ENCODE results near the gene ZC3H4. TPM values are rescaled to one million over a fixed set of nuclear protein-coding genes. Genes with fewer than 3 reads are reported as not detected.

Gene ZC3H4
- total and polyA plus RNA-seq, 2 of the 8 experiments (the other 6 are each of a cell fraction or from before 2014, with no cell fraction given): 6.6 to 92.0 TPM

GRCh38 chr19:47018923-47019322 lies 94.7 kb downstream of the ZC3H4 start (continued):
- TF ChIP-seq CHD7 (IDR thresholded peaks at IDR 0.05; ENCODE audit: insufficient replicate concordance, low read length): no peak
- TF ChIP-seq ATF2 (IDR thresholded peaks at IDR 0.05; ENCODE audit: low read length): no peak
- no peak for TF ChIP-seq CTCF (IDR thresholded peaks at IDR 0.05; ENCODE audit: control extremely low read depth in 1 of 3, insufficient read depth in 1 of 3, low read depth in 1 of 3, low read length in 3 of 3)
- no peak for TF ChIP-seq EZH2 (IDR thresholded peaks at IDR 0.05; ENCODE audit: low read depth, low read length, severe bottlenecking)
- no peak for TF ChIP-seq HDAC2 (IDR thresholded peaks at IDR 0.05; ENCODE audit: borderline replicate concordance in 1 of 2, low read depth in 2 of 2, low read length in 2 of 2)
- TF ChIP-seq SP1 (IDR thresholded peaks at IDR 0.05; ENCODE audit: low read depth, low read length): no peak
